IMR-90 (cell line): ENCODE measurements around the gene KRT83. TPM values are rescaled to one million over a fixed set of nuclear protein-coding genes. Genes with fewer than 3 reads are reported as not detected.

Source experiments
- ATAC-seq: fragments of 200-7000 bp; cut with Tn5 transposase; 2 replicates; pipeline ENCODE4 v1.9.1; 2020; ENCODE audit warnings: low read depth, mild to moderate bottlenecking, moderate library complexity
- BruUV-seq: library from RNA; stranded (reverse); fragments of 400-500 nt; replicated peaks from 2 replicates; lab custom pipeline; 2021; lab: Mats Ljungman, UMichigan
- CTCF ChIA-PET: fragments of 300-600 bp; formaldehyde crosslinking; extraction: SDS; loops from one replicate; lab custom pipeline; 2021; ENCODE audit warnings: antibody characterized with exemption; lab: Yijun Ruan, JAX
- POLR2A ChIA-PET: fragments of 300-600 bp; sonication (Branson Sonifier 250); formaldehyde crosslinking; loops from one replicate; lab custom pipeline; 2022; ENCODE audit warnings: antibody characterized with exemption; ENCODE audit not compliant: unreplicated experiment; lab: Charles Lee
- DNase-seq: peaks from one replicate; pipeline ENCODE4 v3.0.0; 2013
- H2AFZ ChIP-seq: replicated peaks from 2 replicates; pipeline ENCODE3; 2013; ENCODE audit warnings: low read length, mild to moderate bottlenecking; ENCODE audit not compliant: poor library complexity
- H2AK5ac ChIP-seq: 2 replicates; pipeline ENCODE4 v1.6.1; 2013; ENCODE audit warnings: low read depth, low read length, inconsistent platforms
- H2AK9ac ChIP-seq: replicated peaks from 2 replicates; pipeline ENCODE3; 2013; ENCODE audit warnings: mild to moderate bottlenecking, low read depth, low read length, moderate library complexity; ENCODE audit not compliant: poor library complexity
- H2BK120ac ChIP-seq: 2 replicates; pipeline ENCODE4 v1.6.1; 2013; ENCODE audit warnings: low read depth, low read length, inconsistent platforms
- H2BK15ac ChIP-seq: 3 replicates; pipeline ENCODE4 v1.6.1; 2013; ENCODE audit warnings: low read depth, low read length, inconsistent platforms
- H2BK20ac ChIP-seq: 2 replicates; pipeline ENCODE4 v1.6.1; 2013; ENCODE audit warnings: low read depth, mild to moderate bottlenecking, inconsistent platforms, low read length, moderate library complexity
- H2BK5ac ChIP-seq: 2 replicates; pipeline ENCODE4 v1.6.1; 2013; ENCODE audit warnings: mild to moderate bottlenecking, low read depth, low read length, inconsistent platforms; ENCODE audit not compliant: poor library complexity, severe bottlenecking
- H3K14ac ChIP-seq: replicated peaks from 2 replicates; pipeline ENCODE4 v1.6.1; 2013; ENCODE audit warnings: low read depth, low read length, inconsistent platforms
- H3K18ac ChIP-seq: 2 replicates; pipeline ENCODE4 v1.6.1; 2013; ENCODE audit warnings: low read depth, low read length, control low read depth
- H3K23ac ChIP-seq: 2 replicates; pipeline ENCODE4 v1.6.1; 2013; ENCODE audit warnings: low read depth, low read length, inconsistent platforms
- H3K27ac ChIP-seq: 2 replicates; pipeline ENCODE4 v1.5.1; 2013; ENCODE audit warnings: mild to moderate bottlenecking, control low read depth, low read length; ENCODE audit not compliant: insufficient read depth
- H3K27me3 ChIP-seq: 2 replicates; pipeline ENCODE4 v1.6.1; 2013; ENCODE audit warnings: low read length; ENCODE audit not compliant: control insufficient read depth, insufficient read depth
- H3K36me3 ChIP-seq: 2 replicates; pipeline ENCODE4 v1.6.1; 2013; ENCODE audit warnings: low read length, mixed read lengths; ENCODE audit not compliant: control insufficient read depth, insufficient read depth
- H3K4ac ChIP-seq: 2 replicates; pipeline ENCODE4 v1.6.1; 2013; ENCODE audit warnings: low read depth, low read length, inconsistent platforms
- H3K4me1 ChIP-seq: 2 replicates; pipeline ENCODE4 v1.6.1; 2013; ENCODE audit warnings: low read length, mixed read lengths; ENCODE audit not compliant: control insufficient read depth, insufficient read depth
- H3K4me2 ChIP-seq: 2 replicates; pipeline ENCODE4 v1.6.1; 2013; ENCODE audit warnings: low read depth, mild to moderate bottlenecking, control low read depth, low read length, moderate library complexity
- H3K4me3 ChIP-seq: 2 replicates; pipeline ENCODE4 v1.5.1; 2013; ENCODE audit warnings: low read depth, mild to moderate bottlenecking, control low read depth, low read length, moderate library complexity; ENCODE audit not compliant: insufficient read depth
- H3K56ac ChIP-seq: 2 replicates; pipeline ENCODE4 v1.6.1; 2013; ENCODE audit warnings: low read length, inconsistent platforms; ENCODE audit not compliant: insufficient read depth; ENCODE audit errors: extremely low read depth
- H3K79me1 ChIP-seq, 2 experiments: 2 replicates each; pipeline ENCODE4 v1.6.1; 2013; ENCODE audit warnings: low read length in 2 of 2, inconsistent platforms in 1 of 2, low read depth in 1 of 2
- H3K9ac ChIP-seq: 2 replicates; pipeline ENCODE4 v1.6.1; 2013; ENCODE audit warnings: low read depth, low read length, control low read depth
- H3K9me1 ChIP-seq: 2 replicates; pipeline ENCODE4 v1.6.1; 2013; ENCODE audit warnings: low read length, inconsistent platforms; ENCODE audit not compliant: insufficient read depth
- H3K9me3 ChIP-seq: 2 replicates; pipeline ENCODE4 v1.6.1; 2013; ENCODE audit warnings: low read length; ENCODE audit not compliant: control insufficient read depth, insufficient read depth
- H4K20me1 ChIP-seq: 2 replicates; pipeline ENCODE4 v1.6.1; 2013; ENCODE audit warnings: low read length, inconsistent platforms; ENCODE audit not compliant: insufficient read depth
- H4K5ac ChIP-seq: 2 replicates; pipeline ENCODE4 v1.6.1; 2013; ENCODE audit warnings: mild to moderate bottlenecking, low read depth, low read length, control low read depth
- H4K8ac ChIP-seq, 2 experiments: 2 replicates each; pipeline ENCODE4 v1.6.1; 2013; ENCODE audit warnings: low read depth in 2 of 2, low read length in 2 of 2, control low read depth in 1 of 2, inconsistent platforms in 1 of 2
- H4K91ac ChIP-seq: 2 replicates; pipeline ENCODE4 v1.6.1; 2013; ENCODE audit warnings: low read depth, low read length, inconsistent platforms; ENCODE audit not compliant: insufficient read depth
- BHLHE40 ChIP-seq: fragments of 150-350 bp; IDR thresholded peaks from 2 replicates; pipeline ENCODE4 v1.6.1; 2016; ENCODE audit warnings: mild to moderate bottlenecking, low read depth, low read length
- CHD1 ChIP-seq: IDR thresholded peaks from 2 replicates; pipeline ENCODE4 v1.6.1; 2012; ENCODE audit warnings: low read depth, low read length, improper control_type of control experiment
- CTCF ChIP-seq: conservative IDR thresholded peaks from 2 replicates; pipeline ENCODE4 v1.5.1; 2012; ENCODE audit warnings: mild to moderate bottlenecking, low read depth, low read length, improper control_type of control experiment
- FOS ChIP-seq: fragments of 150-350 bp; IDR thresholded peaks from 2 replicates; pipeline ENCODE4 v1.6.1; 2016; ENCODE audit warnings: low read depth, low read length
- MAFK ChIP-seq: IDR thresholded peaks from 2 replicates; pipeline ENCODE4 v1.6.1; 2012; ENCODE audit warnings: low read depth, low read length, improper control_type of control experiment
- MAZ ChIP-seq: IDR thresholded peaks from 2 replicates; pipeline ENCODE4 v1.6.1; 2012; ENCODE audit warnings: low read depth, mild to moderate bottlenecking, low read length, improper control_type of control experiment, moderate library complexity, borderline replicate concordance
- MXI1 ChIP-seq: IDR thresholded peaks from 2 replicates; pipeline ENCODE4 v1.6.1; 2012; ENCODE audit warnings: low read depth, mild to moderate bottlenecking, low read length, moderate library complexity, borderline replicate concordance
- NFE2L2 ChIP-seq: fragments of 150-350 bp; IDR thresholded peaks from 2 replicates; pipeline ENCODE4 v1.6.1; 2016; ENCODE audit warnings: low read depth, mild to moderate bottlenecking, low read length
- POLR2A ChIP-seq: IDR thresholded peaks from 2 replicates; pipeline ENCODE4 v1.6.1; 2012; ENCODE audit warnings: mild to moderate bottlenecking, low read depth, low read length
- RAD21 ChIP-seq: IDR thresholded peaks from 2 replicates; pipeline ENCODE4 v1.6.1; 2012; ENCODE audit warnings: low read length, improper control_type of control experiment
- RCOR1 ChIP-seq: IDR thresholded peaks from 2 replicates; pipeline ENCODE4 v1.6.1; 2012; ENCODE audit warnings: mild to moderate bottlenecking, low read length, improper control_type of control experiment; ENCODE audit not compliant: insufficient replicate concordance
- RFX5 ChIP-seq: IDR thresholded peaks from 2 replicates; pipeline ENCODE4 v1.8.0; 2012; ENCODE audit warnings: low read depth, mild to moderate bottlenecking, low read length, moderate library complexity
- SMC3 ChIP-seq: fragments of 150-350 bp; IDR thresholded peaks from 2 replicates; pipeline ENCODE4 v1.6.1; 2016; ENCODE audit warnings: low read depth, mild to moderate bottlenecking, antibody characterized with exemption, low read length, moderate library complexity
- USF2 ChIP-seq: fragments of 150-350 bp; IDR thresholded peaks from 2 replicates; pipeline ENCODE4 v1.6.1; 2017; ENCODE audit warnings: mild to moderate bottlenecking, antibody characterized with exemption, low read length, low read depth
- WGBS, 2 experiments: methylation state at CpG; one replicate each; pipeline versions ENCODE4 v1.1.5 to v1.1.7; 2013; ENCODE audit warnings: missing lambda C conversion rate in 2 of 2; ENCODE audit not compliant: insufficient read length in 1 of 2; ENCODE audit errors: extremely low coverage in 2 of 2; 5-methylcytosine and 5-hydroxymethylcytosine counted together
- dilution Hi-C: fragments of 300-500 bp; cut with HindIII; formaldehyde crosslinking; loops from one replicate; pipeline ENCODE4 v1.14.3; 2018; ENCODE audit warnings: low sequenced_read_pairs; ENCODE audit not compliant: unreplicated experiment
- in situ Hi-C: fragments of 300-500 bp; cut with MboI; formaldehyde crosslinking; loops from 3 replicates; pipeline ENCODE4 v1.14.3; 2019; ENCODE audit warnings: low sequenced_read_pairs, inconsistent platforms, mixed read lengths
- intact Hi-C: fragments of 100-400 bp; cut with micrococcal nuclease; formaldehyde crosslinking; loops from 2 replicates; pipeline ENCODE4 v1.10.0; 2022
- polyA plus RNA-seq, 3 experiments: library from polyadenylated mRNA; depleted of rRNA; stranded (reverse); fragments of >200 nt; gene quantifications; 2 replicates each; pipeline ENCODE4 v1.2.3, GENCODE V29; 2012; ENCODE audit warnings: low replicate concordance in 1 of 3
- total RNA-seq: library from RNA; depleted of rRNA; stranded (reverse); fragments of >200 nt; gene quantifications from 2 replicates; pipeline ENCODE4 v1.2.3, GENCODE V29; 2012

KRT83 gene
- total and polyA plus RNA-seq, 2 of the 4 experiments (the other 2 are of a cell fraction) = not detected

- H3K14ac ChIP-seq = peak overlapping the region; percentile 99
- H3K79me1 ChIP-seq = peaks cover 0 to 8% of the 10 kb centered on the region in 2 experiments; a peak in 1 of 4 replicates
- POLR2A ChIA-PET = interaction anchor here (0.9 kb wide), 1 partner anchor 42 kb away, joined by 3 read pairs; no protein-coding TSS in a partner anchor
- peak overlapping the region; percentile 99 for H2BK120ac ChIP-seq
- intact Hi-C loops (loop anchor here (1.0 to 10.0 kb wide), 5 partner anchors 47 to 595 kb away; partner anchors contain the start of gene KRT7), in situ Hi-C loops (no loop called here), dilution Hi-C loops (no loop called here)
- peak overlapping the region; percentile 99 for H3K56ac ChIP-seq
- no TSS peak for BruUV-seq
- 100% methylated on average over 2 of the region's 14 CpGs; no CpG with 5 or more reads in 1 of the 2 experiments for WGBS, 2 experiments
- H2BK5ac ChIP-seq = peak overlapping the region; percentile 93
- peak overlapping the region; percentile 98 for H3K23ac ChIP-seq
- peak overlapping the region; percentile 100 for H2AK5ac ChIP-seq
- peaks cover 5% of the 10 kb centered on the region; the same call in 1 of the 2 replicates for H4K20me1 ChIP-seq
- H2AFZ ChIP-seq = peak overlapping the region; percentile 92
- H3K4me2 ChIP-seq = peak overlapping the region; percentile 19
- peaks cover under 1% of the 10 kb centered on the region; the same call in 1 of the 2 replicates for H3K27me3 ChIP-seq
- peak; percentile 13 for DNase-seq
- peaks cover 24% of the 10 kb centered on the region for H3K4me1 ChIP-seq
- H2BK15ac ChIP-seq = peak overlapping the region; percentile 100
- CTCF ChIA-PET = interaction anchor here (0.6 to 2.9 kb wide), 29 partner anchors 9 to 1485 kb away, joined by 3 to 14 read pairs (median 4); partner anchors contain the start of gene KRT80
- H3K36me3 ChIP-seq = no peaks in the 10 kb centered on the region
- H2AK9ac ChIP-seq = peak overlapping the region; percentile 95
- H3K9ac ChIP-seq = peak overlapping the region; percentile 60
- H4K5ac ChIP-seq = peak overlapping the region; percentile 92
- H3K18ac ChIP-seq = peak overlapping the region; percentile 85
- H3K9me1 ChIP-seq = peaks cover 47% of the 10 kb centered on the region
- H4K8ac ChIP-seq = peak overlapping the region; percentile 91 to 99
- H3K4ac ChIP-seq = peak overlapping the region; percentile 100
- ATAC-seq = no peak
- peak overlapping the region; percentile 91 for H3K27ac ChIP-seq
- H3K4me3 ChIP-seq = no peak overlapping the region
- no peaks in the 10 kb centered on the region for H3K9me3 ChIP-seq
- H4K91ac ChIP-seq = peak overlapping the region; percentile 100
- peak overlapping the region; percentile 99 for H2BK20ac ChIP-seq
- TF ChIP-seq POLR2A = no peak
- TF ChIP-seq BHLHE40 = no peak
- no peak for TF ChIP-seq RAD21
- TF ChIP-seq NFE2L2 = no peak
- no peak for TF ChIP-seq SMC3
- TF ChIP-seq CTCF = no peak
- no peak for TF ChIP-seq MAZ
- no peak for TF ChIP-seq MXI1
- no peak for TF ChIP-seq MAFK
- no peak for TF ChIP-seq USF2
- TF ChIP-seq RCOR1 = no peak
- no peak for TF ChIP-seq CHD1
- TF ChIP-seq FOS = no peak
- TF ChIP-seq RFX5 = no peak
Observed at GRCh38 chr12:52279422-52280318, 41.5 kb downstream of the KRT83 start.
